K562 (cell line): ENCODE data around the gene OARD1. TPM values are rescaled to one million over a fixed set of nuclear protein-coding genes. Genes with fewer than 3 reads are reported as not detected.

Experiments used
- ATAC-seq: fragments of 200-7000 bp; cut with Tn5 transposase; 3 replicates; pipeline ENCODE4 v1.9.1; 2020; ENCODE audit warnings: moderate library complexity
- BruUV-seq: library from RNA; stranded (reverse); fragments of 400-500 nt; replicated peaks from 2 replicates; lab custom pipeline; 2021; lab: Mats Ljungman, UMichigan
- CTCF ChIA-PET: fragments of 300-600 bp; formaldehyde crosslinking; extraction: SDS; loops from one replicate; lab custom pipeline; 2021; ENCODE audit warnings: low intra/inter-chr PET ratio; lab: Yijun Ruan, JAX
- POLR2A ChIA-PET: fragments of 300-600, 350-650 bp; sonication (Branson Sonifier 250); formaldehyde crosslinking; extraction: SDS; loops from one replicate; lab custom pipeline; 2021; ENCODE audit warnings: antibody characterized with exemption, inconsistent platforms; lab: Yijun Ruan, JAX
- DNase-seq, 4 experiments: peaks; one replicate each; pipeline versions ENCODE4 v3.0.0 to v3.0.0-alpha.2; 2011 to 2018; ENCODE audit warnings: low spot score in 3 of 4, mixed read lengths in 3 of 4; ENCODE audit errors: extremely low read depth in 1 of 4
- FAIRE-seq: peaks from 2 replicates; lab custom pipeline; 2011; peaks lifted over from hg19 to GRCh38; lab: Jason Lieb, UNC
- H2AFZ ChIP-seq: 2 replicates; pipeline ENCODE4 v1.6.0; 2011; ENCODE audit warnings: low read depth, low read length, control low read depth, inconsistent platforms
- H3K27ac ChIP-seq: fragments of 200-600 bp; 3 replicates; pipeline ENCODE4 v1.8.0; 2011; ENCODE audit warnings: low read depth, mild to moderate bottlenecking, control low read depth, inconsistent platforms, low read length, moderate library complexity, mixed read lengths; ENCODE audit errors: extremely low read depth
- H3K27me3 ChIP-seq, 2 experiments: fragments of 300-600 bp in 1 of 2; 2 replicates in 1 of 2; 3 replicates in 1 of 2; pipeline versions ENCODE4 v1.6.0 to v1.8.0; 2011; ENCODE audit warnings: inconsistent platforms in 2 of 2, low read length in 2 of 2, mild to moderate bottlenecking in 1 of 2, mixed read lengths in 1 of 2, moderate library complexity in 1 of 2; ENCODE audit not compliant: control insufficient read depth in 2 of 2, insufficient read depth in 2 of 2
- H3K36me3 ChIP-seq: fragments of 300-600 bp; 3 replicates; pipeline ENCODE4 v1.8.0; 2011; ENCODE audit warnings: mild to moderate bottlenecking, low read length, inconsistent platforms; ENCODE audit not compliant: control insufficient read depth, insufficient read depth
- H3K4me1 ChIP-seq, 2 experiments: fragments of 200-600 bp in 1 of 2; replicated peaks in 1 of 2; 2 replicates in 1 of 2; 3 replicates in 1 of 2; pipeline versions ENCODE4 v1.5.1 to v1.8.0; 2011; ENCODE audit warnings: inconsistent platforms in 2 of 2, low read length in 2 of 2, mild to moderate bottlenecking in 1 of 2, mixed read lengths in 1 of 2, moderate library complexity in 1 of 2; ENCODE audit not compliant: control insufficient read depth in 2 of 2, insufficient read depth in 2 of 2
- H3K4me2 ChIP-seq: 2 replicates; pipeline ENCODE4 v1.6.1; 2011; ENCODE audit warnings: low read length, control low read depth, inconsistent platforms, mixed read lengths; ENCODE audit not compliant: insufficient read depth
- H3K4me3 ChIP-seq: fragments of 200-600 bp; sonication (generic), shearing (Covaris generic); 2 replicates; pipeline ENCODE4 v1.5.1; 2016; ENCODE audit warnings: control low read depth, inconsistent platforms
- H3K79me2 ChIP-seq: fragments of 200-600 bp; 3 replicates; pipeline ENCODE4 v1.8.0; 2011; ENCODE audit warnings: low read length, inconsistent platforms; ENCODE audit not compliant: control insufficient read depth, insufficient read depth
- H3K9ac ChIP-seq, 2 experiments: 2 replicates each; pipeline versions ENCODE4 v1.6.0 to v1.6.1; 2011; ENCODE audit warnings: low read depth in 2 of 2, low read length in 2 of 2, control low read depth in 1 of 2, inconsistent platforms in 1 of 2, mild to moderate bottlenecking in 1 of 2, mixed read lengths in 1 of 2; ENCODE audit not compliant: insufficient read depth in 1 of 2
- H3K9me1 ChIP-seq: one replicate; pipeline ENCODE4 v1.6.0; 2011; ENCODE audit warnings: inconsistent platforms, mild to moderate bottlenecking, low read length, moderate library complexity; ENCODE audit not compliant: control insufficient read depth, insufficient read depth
- H3K9me3 ChIP-seq: replicated peaks from 2 replicates; pipeline ENCODE4 v1.5.1; 2011; ENCODE audit warnings: low read depth, low read length, inconsistent platforms; ENCODE audit not compliant: control insufficient read depth, insufficient read depth
- H4K20me1 ChIP-seq: replicated peaks from 2 replicates; pipeline ENCODE4 v1.6.1; 2011; ENCODE audit warnings: low read length, inconsistent platforms, mixed read lengths; ENCODE audit not compliant: control insufficient read depth, insufficient read depth
- PTTG1 ChIP-seq: fragments of 450-650 bp; IDR thresholded peaks from 2 replicates; pipeline ENCODE4 v1.6.1; 2016; ENCODE audit warnings: low read depth, mild to moderate bottlenecking, missing genetic modification characterization, missing compliant biosample characterization
- RBM39 ChIP-seq: fragments of 200-400 bp; formaldehyde crosslinking; optimal IDR thresholded peaks from 2 replicates; pipeline ENCODE3; 2018; ENCODE audit warnings: low read depth, low read length
- SMARCB1 ChIP-seq: IDR thresholded peaks from 2 replicates; pipeline ENCODE4 v1.6.1; 2011; ENCODE audit warnings: improper control_type of control experiment, low read depth; ENCODE audit not compliant: insufficient read length
- TARDBP ChIP-seq: fragments of 450-650 bp; IDR thresholded peaks from 2 replicates; pipeline ENCODE4 v1.6.1; 2016
- ZBTB7A ChIP-seq: IDR thresholded peaks from 2 replicates; pipeline ENCODE4 v1.6.1; 2011; ENCODE audit warnings: low read depth, mild to moderate bottlenecking, low read length, moderate library complexity, borderline replicate concordance; ENCODE audit not compliant: control insufficient read depth
- ZNF133 ChIP-seq: fragments of 250-450 bp; sonication (Bioruptor Pico); IDR thresholded peaks from 2 replicates; pipeline ENCODE4 v1.4.0; 2020; ENCODE audit warnings: mild to moderate bottlenecking
- ZNF324 ChIP-seq: fragments of 250-450 bp; sonication (Bioruptor Pico); IDR thresholded peaks from 2 replicates; pipeline ENCODE4 v1.4.0; 2020; ENCODE audit warnings: mild to moderate bottlenecking
- ZNF384 ChIP-seq: IDR thresholded peaks from 2 replicates; pipeline ENCODE4 v1.6.1; 2012; ENCODE audit warnings: low read depth, low read length, improper control_type of control experiment
- ZNF408 ChIP-seq: fragments of 250-450 bp; sonication (Bioruptor Pico); IDR thresholded peaks from 2 replicates; pipeline ENCODE4 v1.4.0; 2020; ENCODE audit warnings: low read depth, mild to moderate bottlenecking, moderate library complexity
- WGBS: fragments of 100-300 bp; shearing (Covaris generic); methylation state at CpG from one replicate; pipeline ENCODE4 v1.1.6; 2016; ENCODE audit warnings: low coverage, mixed read lengths; ENCODE audit not compliant: insufficient coverage; ENCODE audit errors: missing lambda C conversion rate; 5-methylcytosine and 5-hydroxymethylcytosine counted together
- in situ Hi-C: fragments of 300-500 bp; cut with MboI; formaldehyde crosslinking; loops from 4 replicates; pipeline ENCODE4 v1.15.0; 2018; ENCODE audit warnings: inconsistent platforms, mixed read lengths
- intact Hi-C: fragments of 100-400 bp; cut with micrococcal nuclease; formaldehyde crosslinking; loops from 2 replicates; pipeline ENCODE4 v1.14.2; 2022
- polyA plus RNA-seq, 8 experiments: library from polyadenylated mRNA; depleted of rRNA in 4 of 8; stranded (reverse) in 5 of 8; unstranded in 3 of 8; fragments of >200 nt; fragmentation: Nextera tagmentation in 2 of 8; fragmentation: Illumina TruSeq in 1 of 8; extraction: Ambion mirVana in 2 of 8; extraction: Trizol in 1 of 8; gene quantifications; 2 replicates each; pipeline versions ENCODE4 v1.2.1 to v1.2.3, GENCODE V29; 2011 to 2014; ENCODE audit warnings: inconsistent platforms in 1 of 8, missing spikeins in 1 of 8
- total RNA-seq, 7 experiments: library from RNA; depleted of rRNA in 6 of 7; stranded (reverse); fragments of >200 nt in 6 of 7; fragmentation: Illumina TruSeq in 2 of 7; extraction: Trizol in 2 of 7; gene quantifications; 2 replicates each; pipeline versions ENCODE4 v1.2.1 to v1.2.3, GENCODE V29; 2011 to 2021; ENCODE audit warnings: low replicate concordance in 1 of 7
- TF ChIP-seq, protein P1 (sequence below): sonication (generic); formaldehyde crosslinking; IDR thresholded peaks from 2 replicates; pipeline ENCODE4 v1.8.0; 2022; ENCODE audit warnings: mild to moderate bottlenecking, missing genetic modification reagents

OARD1 gene
- total and polyA plus RNA-seq, 9 of the 15 experiments (the other 6 are each of a cell fraction or from before 2014, with no cell fraction given), result 43.4 to 88.3 (median 61.1) TPM

- BruUV-seq, result no TSS peak
- H3K4me1 ChIP-seq, result no peaks in the 10 kb centered on the region
- no peaks in the 10 kb centered on the region for H3K9me3 ChIP-seq
- H4K20me1 ChIP-seq, result no peaks in the 10 kb centered on the region
- no peak overlapping the region for H2AFZ ChIP-seq
- H3K9me1 ChIP-seq, result no peaks in the 10 kb centered on the region
- H3K9ac ChIP-seq, result no peak overlapping the region
- intact Hi-C loops, result no loop called here
- DNase-seq (no peak), FAIRE-seq (no peak), ATAC-seq (no peak)
- WGBS, result 52% methylated on average over 3 of the region's 3 CpGs
- in situ Hi-C loops, result no loop called here
- H3K4me2 ChIP-seq, result no peak overlapping the region
- H3K4me3 ChIP-seq, result no peak overlapping the region
- H3K27ac ChIP-seq, result no peak overlapping the region
- H3K36me3 ChIP-seq, result peaks cover 16% of the 10 kb centered on the region; the same call in 2 of the 3 replicates
- TF ChIP-seq ZNF324, result no peak
- no peak for TF ChIP-seq ZNF133 (CRISPR knock-in tag)
- TF ChIP-seq SMARCB1, result no peak
- TF ChIP-seq RBM39, result no peak
- no peak for TF ChIP-seq ZNF384
- TF ChIP-seq ZNF408, result no peak
- TF ChIP-seq PTTG1 (tag), result no peak
- TF ChIP-seq ZBTB7A, result no peak
- TF ChIP-seq, protein P1, sequence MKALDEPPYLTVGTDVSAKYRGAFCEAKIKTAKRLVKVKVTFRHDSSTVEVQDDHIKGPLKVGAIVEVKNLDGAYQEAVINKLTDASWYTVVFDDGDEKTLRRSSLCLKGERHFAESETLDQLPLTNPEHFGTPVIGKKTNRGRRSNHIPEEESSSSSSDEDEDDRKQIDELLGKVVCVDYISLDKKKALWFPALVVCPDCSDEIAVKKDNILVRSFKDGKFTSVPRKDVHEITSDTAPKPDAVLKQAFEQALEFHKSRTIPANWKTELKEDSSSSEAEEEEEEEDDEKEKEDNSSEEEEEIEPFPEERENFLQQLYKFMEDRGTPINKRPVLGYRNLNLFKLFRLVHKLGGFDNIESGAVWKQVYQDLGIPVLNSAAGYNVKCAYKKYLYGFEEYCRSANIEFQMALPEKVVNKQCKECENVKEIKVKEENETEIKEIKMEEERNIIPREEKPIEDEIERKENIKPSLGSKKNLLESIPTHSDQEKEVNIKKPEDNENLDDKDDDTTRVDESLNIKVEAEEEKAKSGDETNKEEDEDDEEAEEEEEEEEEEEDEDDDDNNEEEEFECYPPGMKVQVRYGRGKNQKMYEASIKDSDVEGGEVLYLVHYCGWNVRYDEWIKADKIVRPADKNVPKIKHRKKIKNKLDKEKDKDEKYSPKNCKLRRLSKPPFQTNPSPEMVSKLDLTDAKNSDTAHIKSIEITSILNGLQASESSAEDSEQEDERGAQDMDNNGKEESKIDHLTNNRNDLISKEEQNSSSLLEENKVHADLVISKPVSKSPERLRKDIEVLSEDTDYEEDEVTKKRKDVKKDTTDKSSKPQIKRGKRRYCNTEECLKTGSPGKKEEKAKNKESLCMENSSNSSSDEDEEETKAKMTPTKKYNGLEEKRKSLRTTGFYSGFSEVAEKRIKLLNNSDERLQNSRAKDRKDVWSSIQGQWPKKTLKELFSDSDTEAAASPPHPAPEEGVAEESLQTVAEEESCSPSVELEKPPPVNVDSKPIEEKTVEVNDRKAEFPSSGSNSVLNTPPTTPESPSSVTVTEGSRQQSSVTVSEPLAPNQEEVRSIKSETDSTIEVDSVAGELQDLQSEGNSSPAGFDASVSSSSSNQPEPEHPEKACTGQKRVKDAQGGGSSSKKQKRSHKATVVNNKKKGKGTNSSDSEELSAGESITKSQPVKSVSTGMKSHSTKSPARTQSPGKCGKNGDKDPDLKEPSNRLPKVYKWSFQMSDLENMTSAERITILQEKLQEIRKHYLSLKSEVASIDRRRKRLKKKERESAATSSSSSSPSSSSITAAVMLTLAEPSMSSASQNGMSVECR (CRISPR knock-in tag), result no peak
- no peak for TF ChIP-seq TARDBP
- H3K79me2 ChIP-seq, result no peaks in the 10 kb centered on the region
- peaks cover 7% of the 10 kb centered on the region in 2 experiments; a peak in 3 of 5 replicates for H3K27me3 ChIP-seq
- ChIA-PET CTCF (no interaction called here), POLR2A (interaction anchor here (0.8 to 1.2 kb wide), 4 partner anchors 8 to 72 kb away, joined by 3 to 5 read pairs (median 4); no protein-coding TSS in a partner anchor)
Measured at GRCh38 chr6:41103847-41104246, 31.7 kb upstream of the OARD1 start.
